ENCODE data around the gene FAM193B. TPM values are rescaled to one million over a fixed set of nuclear protein-coding genes. Genes with fewer than 3 reads are reported as not detected.

Gene FAM193B
- total RNA-seq, 1 donor from 2014 or later: 103 TPM

GRCh38 chr5:177530638-177531037, 23.7 kb downstream of the FAM193B start:
- no peak overlapping the region for H3K4me3 Mint-ChIP-seq
- no peak overlapping the region for H3K27ac Mint-ChIP-seq
- H3K4me1 Mint-ChIP-seq (ENCODE audit: unreplicated experiment): no peaks in the 10 kb centered on the region
- no peaks in the 10 kb centered on the region for H3K9me3 Mint-ChIP-seq
- TF ChIP-seq CTCF (conservative IDR thresholded peaks at IDR 0.05): no peak
- no peak for DNase-seq (ENCODE audit: extremely low spot score, unreplicated experiment)
- H3K27me3 Mint-ChIP-seq: no peaks in the 10 kb centered on the region
- H3K36me3 Mint-ChIP-seq: peaks cover 14% of the 10 kb centered on the region

- Mint-ChIP-seq H3K4me3 (no peak overlapping the region), H3K9me3 (no peaks in the 10 kb centered on the region), H3K27me3 (no peaks in the 10 kb centered on the region), H3K4me1 (ENCODE audit: unreplicated experiment) (no peaks in the 10 kb centered on the region), H3K27ac (no peak overlapping the region), H3K36me3 (peaks cover 16% of the 10 kb centered on the region)
- TF ChIP-seq CTCF (conservative IDR thresholded peaks at IDR 0.05): no peak
- no peak for DNase-seq (ENCODE audit: extremely low spot score, unreplicated experiment)
These were observed 24.8 kb downstream of the FAM193B start for GRCh38 chr5:177529247-177530203.

GRCh38 chr5:177528631-177529030, 25.7 kb downstream of the FAM193B start:
- no peak for TF ChIP-seq CTCF (conservative IDR thresholded peaks at IDR 0.05)
- DNase-seq (ENCODE audit: extremely low spot score, unreplicated experiment): no peak
- no peaks in the 10 kb centered on the region for H3K9me3 Mint-ChIP-seq
- H3K4me1 Mint-ChIP-seq (ENCODE audit: unreplicated experiment): no peaks in the 10 kb centered on the region
- H3K4me3 Mint-ChIP-seq: no peak overlapping the region
- H3K27me3 Mint-ChIP-seq: no peaks in the 10 kb centered on the region
- peaks cover 12% of the 10 kb centered on the region for H3K36me3 Mint-ChIP-seq
- H3K27ac Mint-ChIP-seq: no peak overlapping the region

GRCh38 chr5:177527595-177527994, 26.8 kb downstream of the FAM193B start:
- H3K4me3 Mint-ChIP-seq: no peak overlapping the region
- no peak for TF ChIP-seq CTCF (conservative IDR thresholded peaks at IDR 0.05)
- no peaks in the 10 kb centered on the region for H3K27me3 Mint-ChIP-seq
- no peaks in the 10 kb centered on the region for H3K9me3 Mint-ChIP-seq
- no peak overlapping the region for H3K27ac Mint-ChIP-seq
- H3K4me1 Mint-ChIP-seq (ENCODE audit: unreplicated experiment): no peaks in the 10 kb centered on the region
- H3K36me3 Mint-ChIP-seq: peaks cover 11% of the 10 kb centered on the region
- no peak for DNase-seq (ENCODE audit: extremely low spot score, unreplicated experiment)

GRCh38 chr5:177526791-177527190, 27.6 kb downstream of the FAM193B start:
- TF ChIP-seq CTCF (conservative IDR thresholded peaks at IDR 0.05): no peak
- no peaks in the 10 kb centered on the region for H3K27me3 Mint-ChIP-seq
- no peaks in the 10 kb centered on the region for H3K9me3 Mint-ChIP-seq
- H3K4me3 Mint-ChIP-seq: no peak overlapping the region
- no peak overlapping the region for H3K27ac Mint-ChIP-seq
- H3K36me3 Mint-ChIP-seq: peaks cover 8% of the 10 kb centered on the region
- DNase-seq (ENCODE audit: extremely low spot score, unreplicated experiment): no peak
- no peaks in the 10 kb centered on the region for H3K4me1 Mint-ChIP-seq (ENCODE audit: unreplicated experiment)

Measured in type B pancreatic cell (in vitro differentiated cells).